Adrenal gland (tissue), 12 donors: ENCODE measurements around the gene TPP2. TPM values are rescaled to one million over a fixed set of nuclear protein-coding genes. Genes with fewer than 3 reads are reported as not detected.

Source experiments
- DNase-seq, 7 donors: peaks; one replicate each; pipeline ENCODE4 v3.0.0-alpha.2; 2019 to 2020
- H3K27ac ChIP-seq, 5 donors: fragments of 200-600 bp; sonication (generic) in 4 of 5; 1 replicate in 3 of 5; 2 replicates in 2 of 5; pipeline versions ENCODE4 v1.5.1 to v1.8.0; 2016 to 2020; ENCODE audit warnings: mild to moderate bottlenecking in 1 of 5
- H3K27me3 ChIP-seq: fragments of 200-600 bp; 2 replicates; pipeline ENCODE4 v1.8.0; 2021
- H3K36me3 ChIP-seq, 2 donors: fragments of 200-600 bp; replicated peaks in 1 of 2; 1 replicate in 1 of 2; 2 replicates in 1 of 2; pipeline versions ENCODE4 v1.5.1 to v1.8.0; 2018 to 2022
- H3K4me1 ChIP-seq, 2 donors: fragments of 200-600 bp; replicated peaks in 1 of 2; 1 replicate in 1 of 2; 2 replicates in 1 of 2; pipeline versions ENCODE4 v1.5.1 to v1.8.0; 2018 to 2021
- H3K4me3 ChIP-seq, 4 donors: fragments of 200-600 bp; sonication (generic) in 3 of 4; one replicate each; pipeline ENCODE4 v1.5.1; 2016 to 2018
- H3K9me3 ChIP-seq, 3 donors: fragments of 200-600 bp; sonication (generic) in 1 of 3; replicated peaks in 1 of 3; 1 replicate in 2 of 3; 2 replicates in 1 of 3; pipeline versions ENCODE4 v1.5.1 to v1.8.0; 2016 to 2021
- CTCF ChIP-seq, 6 experiments: fragments of 450-650 bp in 4 of 6; fragments of 200-600 bp in 2 of 6; sonication (generic) in 1 of 6; IDR thresholded peaks; 1 replicate in 5 of 6; 2 replicates in 1 of 6; pipeline versions ENCODE4 v1.5.1 to v1.8.0; 2016 to 2021; ENCODE audit warnings: antibody characterized with exemption in 6 of 6, mild to moderate bottlenecking in 2 of 6, moderate library complexity in 1 of 6
- POLR2A ChIP-seq, 2 donors: fragments of 450-650 bp; IDR thresholded peaks; one replicate each; pipeline ENCODE4 v1.6.1; 2017; ENCODE audit warnings: antibody characterized with exemption in 2 of 2, mild to moderate bottlenecking in 2 of 2, moderate library complexity in 1 of 2
- WGBS, 4 donors: extraction: QIAGEN DNeasy Blood & Tissue Kit in 2 of 4; methylation state at CpG; one replicate each; pipeline versions ENCODE4 v1.1.5 to v1.1.7; 2013 to 2017; 5-methylcytosine and 5-hydroxymethylcytosine counted together
- intact Hi-C, 2 donors: fragments of 100-400 bp; cut with DNase I; formaldehyde crosslinking; loops; one replicate each; pipeline versions ENCODE4 v1.14.1 to v1.15.0; 2022 to 2023
- polyA plus RNA-seq, 3 donors: library from polyadenylated mRNA; stranded (reverse); fragments of 200-250 nt in 2 of 3; fragments of 350-450 nt in 1 of 3; fragmentation: Illumina TruSeq in 1 of 3; extraction: RNeasy Lipid Tissue Mini Kit (QIAGEN cat#74804) in 1 of 3; gene quantifications; one replicate each; pipeline ENCODE4 v1.2.3, GENCODE V29; 2013 to 2014
- total RNA-seq, 9 donors: library from RNA; depleted of rRNA in 4 of 9; stranded (reverse); fragments of >200 nt in 4 of 9; fragments of 120-200 nt in 1 of 9; fragmentation: NEBNext Ultra II Directional in 1 of 9; extraction: Animal tissue kit (Norgen Biotek cat#: 25700) in 1 of 9; gene quantifications; one replicate each; pipeline versions ENCODE4 v1.1.0 to v1.2.4, GENCODE V29; 2013 to 2023
- donor health status: healthy with polysubstance abuse.
- donor health status: Bipolar disorder and iron deficiency.
- donor health status: DM: yes; HTN: yes; CAD: no.
- donor health status: DM: no; HTN: no; CAD: no.
- donor health status: DM: no; HTN: no; CAD: no.
- donor health status: DM: yes; HTN: yes; CAD: no.

Gene TPP2
- total and polyA plus RNA-seq, 12 donors, result 13.8 to 50.6 (median 25.7) TPM

DNA sequence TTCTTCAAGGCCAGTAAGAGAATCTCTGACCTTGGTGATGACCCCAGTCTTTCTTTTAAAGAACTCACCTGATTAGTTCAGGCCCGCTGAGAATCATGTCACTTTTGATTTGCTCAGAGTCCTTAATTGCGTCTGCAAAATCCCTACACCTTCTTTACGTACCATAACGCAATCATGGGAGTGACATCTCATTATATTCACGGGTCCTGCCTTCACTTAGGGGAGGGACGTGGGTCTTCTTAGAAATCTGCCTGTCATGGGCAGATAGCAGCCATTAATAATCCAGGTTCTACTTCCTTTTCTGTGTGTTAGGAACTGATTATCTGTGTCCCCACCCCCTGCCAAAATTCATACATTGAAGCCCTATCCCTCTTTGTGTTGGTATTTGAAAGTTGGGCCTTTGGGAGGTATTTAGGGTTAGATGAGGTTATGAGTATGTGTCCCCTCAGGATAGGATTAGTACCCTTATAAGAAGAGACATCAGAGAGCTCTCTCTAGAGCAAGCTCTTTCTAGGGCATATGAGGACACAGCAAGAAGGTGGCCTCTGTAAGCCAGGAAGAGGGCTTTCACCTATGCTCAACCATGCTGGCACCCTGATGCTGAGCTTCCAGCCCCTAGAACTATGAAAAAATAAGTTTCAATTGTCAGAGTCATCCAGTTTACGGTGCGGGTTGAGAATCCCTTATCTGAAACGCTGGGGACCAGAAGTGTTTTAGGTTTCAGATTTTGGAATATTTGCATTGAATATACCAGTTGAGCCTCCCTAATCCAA, 9.9 kb downstream of the TPP2 start:
- TF ChIP-seq CTCF (IDR thresholded peaks at IDR 0.05), result no peak
- TF ChIP-seq POLR2A (IDR thresholded peaks at IDR 0.05), result no peak
- no peaks in the 10 kb centered on the region for H3K9me3 ChIP-seq
- peaks cover 0 to 30% of the 10 kb centered on the region in 2 donors for H3K36me3 ChIP-seq
- no peaks in the 10 kb centered on the region for H3K27me3 ChIP-seq
- WGBS, 4 donors, result 91 to 95% (median 94%) methylated on average over 9 of the region's 9 CpGs
- DNase-seq, result no peak
- no peak overlapping the region for H3K4me3 ChIP-seq
- intact Hi-C loops, result no loop called here
- peaks cover 0 to 9% of the 10 kb centered on the region in 2 donors for H3K4me1 ChIP-seq
- no peak overlapping the region for H3K27ac ChIP-seq

DNA sequence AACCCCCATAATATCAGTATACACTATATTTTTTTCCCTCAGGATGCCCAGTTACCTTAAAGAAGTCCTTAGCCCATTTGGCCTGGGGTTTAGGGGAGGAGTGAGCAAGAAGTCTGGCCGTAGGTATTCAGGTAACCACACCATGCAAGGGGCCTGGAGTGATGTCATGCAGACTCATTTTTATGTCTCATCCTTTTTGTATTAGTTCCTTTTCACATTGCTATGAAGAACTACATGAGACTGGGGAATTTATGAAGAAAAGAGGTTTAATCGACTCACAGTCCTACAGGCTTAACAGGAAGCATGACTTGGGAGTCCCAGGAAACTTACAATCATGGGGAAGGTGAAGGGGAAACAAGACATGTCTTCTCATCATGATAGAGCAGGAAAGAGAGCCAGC, 12.2 kb downstream of the TPP2 start:
- Histone ChIP-seq H3K27me3 (no peaks in the 10 kb centered on the region), H3K27ac (no peak overlapping the region), H3K4me3 (no peak overlapping the region), H3K36me3 (peaks cover 0 to 30% of the 10 kb centered on the region in 2 donors), H3K9me3 (no peaks in the 10 kb centered on the region), H3K4me1 (peaks cover 0 to 22% of the 10 kb centered on the region in 2 donors)
- intact Hi-C loops, result no loop called here
- DNase-seq, result no peak
- WGBS, 4 donors, result 90 to 99% (median 97%) methylated on average over 2 of the region's 2 CpGs
- TF ChIP-seq POLR2A (IDR thresholded peaks at IDR 0.05) (no peak), CTCF (IDR thresholded peaks at IDR 0.05) (no peak)

DNA sequence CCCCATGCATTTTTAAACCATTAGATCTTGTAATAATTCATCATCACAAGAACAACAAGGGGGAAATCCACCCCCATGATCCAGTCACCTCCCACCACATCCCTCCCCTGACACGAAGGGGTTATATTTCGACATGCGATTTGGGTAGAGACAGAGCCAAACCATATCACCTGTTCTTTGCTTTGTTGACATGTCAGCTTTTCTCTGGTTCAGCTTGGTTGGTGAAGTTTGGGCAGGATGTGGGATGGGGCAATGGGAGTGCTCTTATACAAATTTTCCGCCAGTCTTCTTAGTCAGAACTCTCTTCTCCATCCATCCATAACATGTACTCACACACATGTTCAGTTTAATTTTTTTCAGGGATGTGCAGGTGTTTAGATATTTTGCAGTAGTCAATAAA, 12.9 kb downstream of the TPP2 start:
- H3K4me1 ChIP-seq, result peaks cover 0 to 16% of the 10 kb centered on the region in 2 donors
- H3K27ac ChIP-seq, result no peak overlapping the region
- no peak for TF ChIP-seq POLR2A (IDR thresholded peaks at IDR 0.05)
- TF ChIP-seq CTCF (IDR thresholded peaks at IDR 0.05), result no peak
- H3K9me3 ChIP-seq, result no peaks in the 10 kb centered on the region
- 92 to 98% (median 95%) methylated on average over 4 of the region's 4 CpGs for WGBS, 4 donors
- no peaks in the 10 kb centered on the region for H3K27me3 ChIP-seq
- peaks cover 0 to 30% of the 10 kb centered on the region in 2 donors for H3K36me3 ChIP-seq
- no peak for DNase-seq
- intact Hi-C loops, result no loop called here
- H3K4me3 ChIP-seq, result no peak overlapping the region

- Histone ChIP-seq H3K27me3 (no peaks in the 10 kb centered on the region), H3K4me3 (no peak overlapping the region), H3K4me1 (peaks cover 0 to 14% of the 10 kb centered on the region in 2 donors), H3K36me3 (peaks cover 0 to 23% of the 10 kb centered on the region in 2 donors), H3K9me3 (no peaks in the 10 kb centered on the region), H3K27ac (no peak overlapping the region)
- TF ChIP-seq POLR2A (IDR thresholded peaks at IDR 0.05) (no peak), CTCF (IDR thresholded peaks at IDR 0.05) (no peak)
- no peak for DNase-seq
- WGBS, 4 donors, result 92 to 98% (median 98%) methylated on average over 9 of the region's 9 CpGs
- intact Hi-C loops, result no loop called here
Observed at GRCh38 chr13:102610296-102610895, 13.6 kb downstream of the TPP2 start.
